Measurements from ENCODE around the gene MYO1H.
A peak's percentile ranks its signal among the peaks of the same experiment; 100 is the strongest.

The MYO1H gene

DNA sequence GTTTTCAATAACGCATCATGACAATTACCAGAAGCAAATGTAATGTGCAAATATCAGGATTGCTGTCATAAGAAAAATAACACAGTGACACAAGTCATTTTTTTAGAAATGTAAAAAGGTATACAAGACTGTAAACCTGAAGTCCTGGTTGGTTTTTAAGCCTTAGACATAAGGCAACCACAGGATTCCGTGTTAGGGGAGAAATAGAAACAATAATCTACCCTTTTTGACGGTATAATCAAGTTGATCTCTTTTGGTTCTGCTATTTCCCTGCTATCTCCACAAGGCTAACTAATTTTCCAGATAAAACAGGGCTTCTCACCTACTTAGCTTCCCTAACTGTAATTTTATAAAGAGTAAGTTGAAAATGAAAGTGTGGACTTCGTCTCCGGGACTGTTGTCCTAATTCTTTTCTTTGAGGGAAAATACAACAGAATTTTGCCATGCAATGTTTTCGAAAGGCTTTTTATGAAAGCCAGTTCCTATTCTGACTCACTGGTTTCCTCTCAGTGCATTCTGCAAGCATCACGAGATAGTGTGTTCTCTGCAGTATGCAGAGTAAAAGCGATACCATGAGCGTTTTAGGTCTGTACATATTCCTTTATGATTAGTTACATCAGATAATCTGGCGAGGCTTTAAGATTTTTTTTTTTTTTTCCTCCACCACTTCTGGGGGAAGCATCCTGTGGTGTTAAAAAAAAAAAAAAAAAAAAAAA, 10.6 kb downstream of the MYO1H start:
- TF ChIP-seq, protein P1, sequence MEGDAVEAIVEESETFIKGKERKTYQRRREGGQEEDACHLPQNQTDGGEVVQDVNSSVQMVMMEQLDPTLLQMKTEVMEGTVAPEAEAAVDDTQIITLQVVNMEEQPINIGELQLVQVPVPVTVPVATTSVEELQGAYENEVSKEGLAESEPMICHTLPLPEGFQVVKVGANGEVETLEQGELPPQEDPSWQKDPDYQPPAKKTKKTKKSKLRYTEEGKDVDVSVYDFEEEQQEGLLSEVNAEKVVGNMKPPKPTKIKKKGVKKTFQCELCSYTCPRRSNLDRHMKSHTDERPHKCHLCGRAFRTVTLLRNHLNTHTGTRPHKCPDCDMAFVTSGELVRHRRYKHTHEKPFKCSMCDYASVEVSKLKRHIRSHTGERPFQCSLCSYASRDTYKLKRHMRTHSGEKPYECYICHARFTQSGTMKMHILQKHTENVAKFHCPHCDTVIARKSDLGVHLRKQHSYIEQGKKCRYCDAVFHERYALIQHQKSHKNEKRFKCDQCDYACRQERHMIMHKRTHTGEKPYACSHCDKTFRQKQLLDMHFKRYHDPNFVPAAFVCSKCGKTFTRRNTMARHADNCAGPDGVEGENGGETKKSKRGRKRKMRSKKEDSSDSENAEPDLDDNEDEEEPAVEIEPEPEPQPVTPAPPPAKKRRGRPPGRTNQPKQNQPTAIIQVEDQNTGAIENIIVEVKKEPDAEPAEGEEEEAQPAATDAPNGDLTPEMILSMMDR (IDR thresholded peaks at IDR 0.05; ENCODE audit: low read depth, low read length), result no peak
- Histone ChIP-seq H3K4me3 (ENCODE audit: low read depth, low read length) (peak overlapping the region; percentile 29), H3K9me3 (no peaks in the 10 kb centered on the region), H3K27me3 (no peaks in the 10 kb centered on the region), H3K36me3 (no peaks in the 10 kb centered on the region), H3K4me1 (no peaks in the 10 kb centered on the region)
- no peak for DNase-seq

DNA sequence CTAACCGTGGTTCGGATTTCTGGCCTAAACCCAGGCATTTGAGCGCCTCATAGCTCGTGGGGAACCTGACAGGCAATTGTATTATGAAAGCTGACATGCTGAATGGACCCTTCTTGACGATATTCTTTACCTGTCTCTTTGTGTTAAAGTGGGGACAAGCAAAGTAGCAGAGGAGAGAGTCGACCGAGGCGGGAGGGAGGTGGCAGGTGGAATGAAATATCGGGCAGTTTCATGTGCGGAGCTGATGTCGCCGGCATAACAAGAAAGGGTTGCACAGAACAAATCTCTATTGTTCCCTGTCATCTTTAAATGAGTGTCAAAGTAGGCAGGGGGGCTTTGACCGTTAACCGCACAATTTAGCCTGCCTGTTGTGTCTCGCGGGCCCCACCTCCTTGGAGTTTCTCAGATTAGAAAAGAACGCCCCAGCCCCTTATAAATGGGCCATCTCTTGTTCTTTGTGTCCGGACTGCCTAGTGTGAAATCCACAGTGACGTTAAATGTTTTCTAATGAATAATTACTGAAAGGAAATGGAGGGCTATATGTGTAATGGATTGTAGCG, 11.5 kb downstream of the MYO1H start:
- TF ChIP-seq, protein P1 (IDR thresholded peaks at IDR 0.05; ENCODE audit: low read depth, low read length), result no peak
- Histone ChIP-seq H3K4me1 (no peaks in the 10 kb centered on the region), H3K9me3 (no peaks in the 10 kb centered on the region), H3K27me3 (no peaks in the 10 kb centered on the region), H3K36me3 (no peaks in the 10 kb centered on the region), H3K4me3 (ENCODE audit: low read depth, low read length) (no peak overlapping the region)
- DNase-seq, result no peak

DNA sequence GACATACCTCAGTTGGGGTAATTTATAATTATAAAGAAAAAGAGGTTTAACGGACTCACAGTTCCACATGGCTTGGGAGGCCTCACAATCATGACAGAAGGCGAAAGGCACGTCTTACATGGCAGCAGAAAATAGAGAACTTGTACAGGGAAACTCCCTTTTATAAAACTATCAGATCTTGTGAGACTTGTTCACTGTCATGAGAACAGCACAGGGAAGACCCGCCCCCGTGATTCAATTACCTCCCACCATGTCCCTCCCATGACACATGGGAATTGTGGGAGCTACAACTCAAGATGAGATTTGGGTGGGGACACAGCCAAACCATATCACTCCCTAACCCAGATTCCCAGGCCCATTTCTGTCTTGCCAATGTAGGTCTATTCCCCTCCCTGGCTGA, 22.1 kb downstream of the MYO1H start:
- H3K4me1 ChIP-seq, result no peaks in the 10 kb centered on the region; the same call in 1 of the 2 replicates
- no peaks in the 10 kb centered on the region for H3K9me3 ChIP-seq
- no peak overlapping the region for H3K4me3 ChIP-seq (ENCODE audit: low read depth, low read length)
- TF ChIP-seq, protein P1 (IDR thresholded peaks at IDR 0.05; ENCODE audit: low read depth, low read length), result no peak
- H3K36me3 ChIP-seq, result no peaks in the 10 kb centered on the region
- peaks cover 6% of the 10 kb centered on the region; the same call in 1 of the 2 replicates for H3K27me3 ChIP-seq
- DNase-seq, result no peak

DNA sequence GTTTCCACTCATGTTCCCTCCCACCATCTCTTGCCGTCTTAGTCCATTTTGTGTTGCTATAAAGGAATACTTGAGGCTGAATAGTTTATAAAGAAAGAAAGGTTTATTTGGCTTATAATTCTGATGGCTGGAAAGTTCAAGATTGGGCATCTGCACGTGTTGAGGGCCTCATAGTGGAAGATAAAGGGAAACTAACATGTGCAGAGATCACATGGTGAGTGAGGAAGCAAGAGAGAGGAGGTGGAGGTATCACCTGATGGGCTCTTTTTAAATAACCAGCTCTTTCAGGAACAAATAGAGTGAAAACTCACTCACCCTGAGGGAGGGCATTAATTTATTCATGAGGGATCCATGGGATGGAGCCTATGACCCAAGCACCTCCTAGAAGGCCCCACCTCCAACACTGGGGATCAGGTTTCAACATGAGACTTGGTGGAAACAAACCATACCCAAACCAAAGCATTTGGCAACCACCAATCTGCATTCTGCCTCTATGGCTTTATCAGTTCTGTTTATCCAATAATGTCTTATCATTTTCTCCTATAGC, 29.5 kb downstream of the MYO1H start:
- no peak for DNase-seq
- Histone ChIP-seq H3K9me3 (no peaks in the 10 kb centered on the region), H3K27me3 (peaks cover 8% of the 10 kb centered on the region; the same call in 1 of the 2 replicates), H3K4me1 (no peaks in the 10 kb centered on the region), H3K4me3 (ENCODE audit: low read depth, low read length) (no peak overlapping the region), H3K36me3 (no peaks in the 10 kb centered on the region)
- TF ChIP-seq, protein P1 (IDR thresholded peaks at IDR 0.05; ENCODE audit: low read depth, low read length), result no peak

DNA sequence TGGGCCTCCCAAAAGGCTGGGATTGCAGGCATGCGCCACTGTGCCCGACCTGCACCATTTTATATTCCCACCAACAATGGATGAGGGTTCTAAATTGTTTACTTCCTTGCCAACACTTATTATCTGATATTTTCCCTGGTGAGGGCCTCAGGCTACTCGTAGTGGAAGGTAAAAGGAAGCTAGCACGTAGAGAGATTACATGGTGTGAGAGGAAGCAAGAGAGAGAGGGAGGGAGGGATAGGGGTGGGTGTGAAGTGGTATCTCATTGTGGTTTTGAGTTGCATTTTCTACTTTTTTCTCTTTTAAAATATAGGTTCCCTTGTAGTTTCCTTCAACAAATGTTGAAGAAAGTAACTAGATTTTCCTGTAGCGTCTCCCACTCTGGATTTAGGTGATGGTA, 30.9 kb downstream of the MYO1H start:
- Histone ChIP-seq H3K4me3 (ENCODE audit: low read depth, low read length) (no peak overlapping the region), H3K4me1 (no peaks in the 10 kb centered on the region), H3K36me3 (no peaks in the 10 kb centered on the region), H3K9me3 (no peaks in the 10 kb centered on the region), H3K27me3 (peaks cover 7% of the 10 kb centered on the region; the same call in 1 of the 2 replicates)
- TF ChIP-seq, protein P1 (IDR thresholded peaks at IDR 0.05; ENCODE audit: low read depth, low read length), result no peak
- DNase-seq, result no peak

DNA sequence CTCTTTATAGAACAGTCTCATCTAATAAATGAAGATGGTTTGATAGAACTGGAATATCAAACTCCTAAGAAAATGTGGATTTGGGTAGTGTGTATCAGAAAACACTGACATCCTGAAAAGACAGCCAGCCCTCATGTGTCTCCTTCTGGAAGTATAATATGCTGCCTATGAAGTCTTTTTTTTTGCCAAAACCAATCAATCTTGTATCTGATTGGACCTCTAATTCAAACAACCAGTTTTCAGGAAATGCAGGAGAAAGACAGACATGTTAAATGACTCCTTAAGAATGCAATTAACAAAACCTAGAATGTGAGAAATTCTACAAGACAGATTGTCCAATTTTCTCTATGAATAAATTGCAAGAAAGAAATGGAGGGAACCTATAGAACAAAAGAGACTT, 34.3 kb downstream of the MYO1H start:
- H3K4me1 ChIP-seq, result no peaks in the 10 kb centered on the region
- H3K4me3 ChIP-seq (ENCODE audit: low read depth, low read length), result no peak overlapping the region
- DNase-seq, result no peak
- TF ChIP-seq, protein P1 (IDR thresholded peaks at IDR 0.05; ENCODE audit: low read depth, low read length), result no peak
- H3K27me3 ChIP-seq, result peaks cover 7% of the 10 kb centered on the region
- no peaks in the 10 kb centered on the region for H3K36me3 ChIP-seq
- no peaks in the 10 kb centered on the region for H3K9me3 ChIP-seq

Measured in BE2C (cell line).